Mammary epithelial cell (primary cell): ENCODE measurements around the gene COL25A1.

Source experiments
- CTCF ChIP-seq, 2 donors: IDR thresholded peaks in 1 of 2; conservative IDR thresholded peaks in 1 of 2; 2 replicates each; pipeline ENCODE4 v1.5.1; 2011 to 2012; ENCODE audit warnings: inconsistent platforms in 2 of 2, low read length in 2 of 2, mild to moderate bottlenecking in 2 of 2, control low read depth in 1 of 2, low read depth in 1 of 2; ENCODE audit not compliant: insufficient read depth in 1 of 2; ENCODE audit errors: extremely low read depth in 1 of 2
- EZH2 ChIP-seq: IDR thresholded peaks from 2 replicates; pipeline ENCODE4 v1.6.1; 2012; ENCODE audit warnings: low read length, inconsistent platforms, borderline replicate concordance

DNA sequence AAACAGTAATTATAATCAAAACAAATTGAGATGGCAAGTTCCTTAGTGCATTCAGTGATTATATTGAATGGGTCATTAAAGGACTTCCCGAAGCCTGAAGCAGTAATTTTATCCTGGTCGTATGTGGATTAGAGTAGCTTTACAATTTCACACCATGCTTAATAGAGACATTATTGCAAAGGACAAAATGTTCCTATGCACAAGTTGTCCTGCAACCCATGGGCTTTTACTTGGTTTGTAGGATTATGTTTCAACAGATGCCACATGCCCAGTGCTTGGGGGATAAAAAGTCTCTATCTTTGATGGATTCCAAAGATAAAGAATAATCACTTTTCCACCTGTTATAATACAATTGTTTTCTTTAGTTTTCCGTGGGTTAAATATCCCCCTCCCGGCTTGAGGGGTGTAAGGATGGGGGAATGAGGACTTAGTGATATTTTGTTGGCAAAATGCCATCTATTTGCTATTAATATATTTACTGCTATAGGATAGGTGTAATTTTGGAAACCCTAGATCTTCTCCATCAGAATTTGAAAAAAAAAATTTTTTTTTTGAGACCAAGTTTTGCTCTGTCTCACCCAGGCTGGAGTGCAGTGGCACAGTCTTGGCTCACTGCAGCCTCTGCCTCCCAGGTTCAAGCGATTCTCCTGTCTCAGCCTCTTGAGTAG lies 383.1 kb downstream of the COL25A1 start:
- no peak for TF ChIP-seq EZH2
- no peak for TF ChIP-seq CTCF (conservative IDR thresholded peaks at IDR 0.05 in 1 of 2, IDR thresholded peaks at IDR 0.05 in 1 of 2; ENCODE audit: extremely low read depth in 1 of 2, insufficient read depth in 1 of 2, low read depth in 1 of 2, low read length in 2 of 2)
